ENCODE measurements around the gene KLHL40.

KLHL40 gene

DNA sequence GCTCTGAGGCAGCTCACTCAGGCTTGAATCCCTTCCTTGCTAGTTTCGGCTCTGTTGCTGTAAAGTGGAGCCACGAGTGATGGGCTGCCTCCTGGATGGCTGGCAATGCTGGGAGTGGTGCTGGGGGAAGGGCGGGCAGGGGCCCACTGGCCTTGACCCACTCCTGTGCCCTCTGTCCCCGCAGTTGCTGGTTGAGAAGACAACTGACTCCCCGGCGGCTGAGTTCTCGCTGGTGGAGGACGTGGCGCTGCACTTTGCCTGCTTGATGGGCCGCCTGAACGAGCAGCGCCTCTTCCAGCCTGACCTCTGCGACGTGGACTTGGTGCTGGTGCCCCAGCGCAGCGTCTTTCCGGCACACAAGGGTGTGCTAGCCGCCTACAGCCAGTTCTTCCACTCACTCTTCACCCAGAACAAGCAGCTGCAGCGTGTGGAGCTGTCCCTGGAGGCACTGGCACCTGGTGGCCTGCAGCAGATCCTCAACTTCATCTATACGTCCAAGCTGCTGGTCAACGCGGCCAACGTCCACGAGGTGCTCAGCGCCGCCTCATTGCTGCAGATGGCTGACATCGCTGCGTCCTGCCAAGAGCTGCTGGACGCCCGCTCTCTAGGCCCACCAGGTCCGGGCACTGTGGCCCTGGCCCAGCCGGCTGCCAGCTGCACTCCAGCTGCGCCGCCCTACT lies 27.1 kb upstream of the KLHL40 start:
- DNase-seq: peak; percentile 23

DNA sequence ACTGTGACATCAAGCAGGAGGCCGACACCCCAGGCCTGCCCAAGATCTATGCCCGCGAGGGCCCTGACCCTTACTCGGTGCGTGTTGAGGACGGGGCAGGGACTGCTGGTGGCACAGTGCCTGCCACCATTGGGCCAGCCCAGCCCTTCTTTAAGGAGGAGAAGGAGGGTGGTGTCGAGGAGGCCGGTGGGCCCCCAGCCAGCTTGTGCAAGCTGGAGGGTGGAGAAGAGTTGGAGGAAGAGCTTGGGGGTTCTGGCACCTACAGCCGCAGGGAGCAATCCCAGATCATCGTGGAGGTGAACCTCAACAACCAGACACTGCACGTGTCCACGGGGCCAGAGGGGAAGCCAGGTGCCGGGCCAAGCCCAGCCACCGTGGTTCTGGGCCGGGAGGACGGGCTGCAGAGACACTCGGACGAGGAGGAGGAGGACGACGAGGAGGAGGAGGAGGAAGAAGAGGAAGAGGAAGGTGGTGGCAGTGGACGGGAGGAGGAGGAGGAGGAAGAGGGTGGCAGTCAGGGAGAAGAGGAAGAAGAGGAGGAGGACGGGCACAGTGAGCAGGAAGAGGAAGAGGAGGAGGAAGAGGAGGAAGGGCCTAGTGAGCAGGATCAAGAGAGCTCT lies 26.5 kb upstream of the KLHL40 start:
- DNase-seq: no peak

DNA sequence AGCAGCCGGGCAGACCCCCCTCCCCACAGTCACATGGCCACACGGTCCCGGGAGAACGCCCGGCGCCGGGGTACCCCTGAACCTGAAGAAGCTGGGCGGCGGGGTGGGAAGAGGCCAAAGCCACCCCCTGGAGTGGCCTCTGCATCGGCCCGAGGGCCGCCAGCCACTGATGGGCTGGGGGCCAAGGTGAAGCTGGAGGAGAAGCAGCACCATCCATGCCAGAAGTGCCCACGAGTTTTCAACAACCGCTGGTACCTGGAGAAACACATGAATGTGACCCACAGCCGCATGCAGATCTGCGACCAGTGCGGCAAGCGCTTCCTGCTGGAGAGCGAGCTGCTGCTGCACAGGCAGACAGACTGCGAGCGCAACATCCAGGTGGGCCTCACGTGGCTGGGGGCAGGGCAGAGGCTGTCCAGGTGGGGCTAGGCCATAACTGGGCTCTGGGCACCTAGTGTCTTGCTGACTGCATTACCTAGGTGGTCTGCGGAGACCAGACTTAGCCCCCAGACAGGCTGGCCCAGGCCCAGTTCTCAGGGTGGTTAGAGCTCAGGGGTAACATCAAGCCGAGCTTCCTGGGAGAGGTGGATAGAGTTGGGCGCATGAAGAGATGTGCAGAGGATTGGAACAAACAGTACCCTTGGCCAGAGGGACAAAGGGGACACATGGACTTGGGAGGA lies 25.7 kb upstream of the KLHL40 start:
- DNase-seq: no peak

DNA sequence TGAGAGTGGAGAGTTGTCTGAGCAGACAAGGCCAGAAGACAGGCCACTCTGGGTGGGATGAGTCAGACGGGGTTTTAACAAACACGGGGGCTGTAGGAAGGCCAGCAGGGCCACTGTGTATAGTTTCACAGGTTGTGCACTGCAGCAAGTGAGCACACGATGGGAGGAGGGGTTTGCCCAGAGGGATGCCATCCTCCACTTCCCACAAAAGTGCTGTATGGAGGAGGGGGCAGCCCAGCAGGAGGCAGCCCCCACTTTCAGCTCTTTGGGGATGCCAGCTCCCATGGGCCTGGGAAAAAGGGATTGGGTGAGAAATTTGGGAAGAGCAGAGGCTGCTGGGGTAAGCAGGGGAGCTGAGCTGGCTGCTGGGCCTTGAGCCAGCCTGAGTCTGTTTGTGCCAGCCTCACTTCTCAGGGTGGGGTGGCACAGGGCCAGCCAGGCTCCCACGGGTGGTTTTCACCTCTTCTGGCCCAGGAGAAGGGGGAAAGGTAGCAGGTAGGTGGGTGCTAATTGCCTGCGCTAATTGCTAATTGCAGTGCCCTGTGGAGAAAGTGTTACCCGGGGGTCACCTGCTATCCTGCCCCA lies 25.1 kb upstream of the KLHL40 start:
- no peak for DNase-seq

DNA sequence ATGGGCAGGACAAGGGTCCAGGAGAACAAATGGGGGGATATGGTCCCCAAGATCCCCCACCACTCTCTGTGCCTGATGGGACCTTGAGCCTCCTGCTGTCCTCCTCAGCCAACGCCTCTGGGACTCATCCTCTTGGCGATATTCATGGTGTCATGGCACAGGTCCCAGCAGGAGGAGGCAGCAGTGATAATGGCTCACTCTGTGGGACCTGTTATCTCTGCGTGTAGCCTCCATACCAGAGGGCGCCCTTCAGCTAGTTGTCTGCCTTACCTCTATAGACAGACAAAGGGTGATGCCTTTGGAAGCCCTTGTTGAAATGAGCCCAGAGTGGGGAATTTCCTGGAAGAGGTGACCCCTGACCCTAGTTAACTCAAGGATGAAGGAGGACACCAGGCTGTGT lies 24.4 kb upstream of the KLHL40 start:
- peak; percentile 29 for DNase-seq

DNA sequence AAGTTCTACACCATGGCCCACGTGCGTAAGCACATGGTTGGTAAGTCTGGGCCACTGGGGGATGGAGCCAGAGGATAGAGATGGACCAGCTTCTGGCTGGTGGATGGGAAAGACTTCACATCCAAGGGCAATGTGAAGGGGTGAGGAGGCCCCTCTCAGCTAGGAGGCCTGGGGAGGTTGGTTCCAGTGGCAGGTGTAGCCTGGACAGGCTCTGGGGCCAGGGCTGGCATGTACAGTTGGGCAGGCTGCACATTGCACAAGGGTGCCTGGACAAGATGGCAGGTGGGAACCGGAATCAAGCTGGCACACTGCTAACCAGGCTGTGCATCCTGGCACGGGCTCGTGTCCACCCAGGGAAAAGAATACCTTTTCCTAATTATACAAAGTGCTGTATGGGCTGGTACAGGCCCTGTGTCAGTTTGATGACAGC lies 23.7 kb upstream of the KLHL40 start:
- DNase-seq: no peak

DNA sequence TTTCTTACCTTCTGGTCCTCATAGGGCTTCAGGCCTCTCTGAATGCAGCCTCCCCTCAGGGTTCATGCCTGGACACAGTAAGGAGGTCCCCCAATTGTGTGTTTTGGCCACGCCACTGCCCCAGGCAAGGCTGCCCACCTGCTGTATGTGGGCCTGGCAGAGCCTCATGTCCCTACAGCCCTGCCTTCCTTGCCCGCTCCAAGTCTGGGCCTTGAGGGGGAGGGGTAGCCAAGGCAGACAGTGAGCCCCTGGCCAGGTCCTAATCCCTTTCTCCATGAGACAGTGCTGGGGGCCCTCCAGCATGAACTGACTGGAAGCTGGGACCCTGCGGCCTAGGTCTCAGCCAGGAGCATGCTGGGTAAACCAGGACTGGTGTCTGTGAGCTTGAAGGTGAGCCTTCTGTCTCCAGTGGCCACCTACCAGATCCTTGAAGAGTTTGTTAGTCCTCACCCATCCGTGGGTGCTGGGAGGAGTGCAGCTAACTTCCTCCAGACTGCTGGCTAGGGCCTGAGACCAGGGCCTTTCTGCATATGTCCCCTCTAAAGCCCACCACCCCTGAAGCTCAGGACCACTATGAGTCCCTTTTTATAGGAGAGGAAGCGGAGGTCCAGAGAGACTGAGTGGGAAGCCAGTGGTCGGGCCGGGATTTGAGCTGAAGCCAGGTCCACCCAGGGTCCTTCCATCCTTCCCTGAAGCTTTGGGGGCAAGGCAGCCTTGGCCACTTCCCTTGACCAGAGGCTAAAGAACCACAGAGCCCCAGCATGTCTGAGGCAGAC lies 23.1 kb upstream of the KLHL40 start:
- no peak for DNase-seq

DNA sequence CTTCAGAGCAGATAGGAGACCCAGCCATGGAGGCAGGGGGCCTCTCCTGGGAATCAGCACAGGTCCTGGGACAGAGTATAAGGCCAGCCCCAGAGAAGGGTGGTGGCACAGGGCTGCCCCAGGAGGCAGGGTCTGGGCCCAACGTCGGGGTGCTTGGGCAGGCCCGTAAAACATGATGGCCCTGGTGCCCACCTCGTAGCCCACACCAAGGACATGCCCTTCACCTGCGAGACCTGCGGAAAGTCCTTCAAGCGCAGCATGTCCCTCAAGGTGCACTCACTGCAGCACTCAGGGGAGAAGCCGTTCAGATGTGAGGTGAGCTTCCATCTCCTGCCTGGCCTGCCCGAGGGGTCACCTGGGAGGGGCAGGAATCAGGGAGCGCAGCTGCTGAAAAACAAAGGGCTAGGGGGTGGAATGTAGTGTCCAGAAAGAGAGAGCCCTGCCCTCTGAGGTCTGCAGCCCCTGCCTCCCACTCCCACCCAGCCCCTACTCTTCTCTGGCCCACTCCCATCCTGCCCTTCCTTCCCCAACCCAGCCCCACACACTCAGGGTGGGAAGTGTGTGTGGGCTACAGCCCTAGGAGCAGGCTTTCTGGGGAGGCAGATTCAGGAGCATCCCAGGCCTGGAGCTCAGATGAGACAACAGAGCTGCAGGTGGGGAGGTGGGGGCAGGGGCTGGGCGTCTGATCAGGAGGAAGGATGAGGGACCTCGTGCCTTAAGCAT lies 22.4 kb upstream of the KLHL40 start:
- no peak for DNase-seq

DNA sequence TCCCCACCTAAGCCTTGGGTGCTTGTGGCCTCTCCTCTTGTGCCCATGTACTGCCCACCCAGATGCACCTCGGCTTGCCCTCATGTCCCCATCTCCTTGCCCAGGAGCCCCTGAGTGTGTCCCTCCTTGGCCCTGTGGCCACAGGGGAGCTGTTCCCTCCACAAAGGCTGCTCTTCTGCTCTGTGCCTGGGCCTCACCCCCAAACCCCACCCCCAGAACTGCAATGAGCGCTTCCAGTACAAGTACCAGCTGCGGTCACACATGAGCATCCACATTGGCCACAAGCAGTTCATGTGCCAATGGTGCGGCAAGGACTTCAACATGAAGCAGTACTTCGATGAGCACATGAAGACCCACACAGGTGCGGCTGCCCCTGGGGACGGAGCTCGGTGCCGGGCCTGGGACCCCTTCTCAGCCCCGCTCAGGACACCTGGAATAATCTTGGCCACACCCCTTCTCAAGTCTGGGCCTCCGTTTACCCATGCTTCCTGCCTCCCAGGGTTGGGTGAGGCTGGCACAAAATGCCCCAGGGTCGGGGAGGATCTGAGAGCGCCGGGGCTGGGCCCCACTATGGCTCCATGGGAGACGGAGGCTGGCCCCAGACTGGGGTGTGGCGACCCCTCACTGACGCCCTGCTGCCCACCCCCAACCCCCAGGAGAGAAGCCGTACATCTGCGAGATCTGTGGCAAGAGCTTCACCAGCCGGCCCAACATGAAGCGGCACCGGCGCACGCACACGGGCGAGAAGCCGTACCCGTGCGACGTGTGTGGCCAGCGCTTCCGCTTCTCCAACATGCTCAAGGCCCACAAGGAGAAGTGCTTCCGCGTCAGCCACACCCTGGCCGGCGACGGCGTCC lies 21.5 kb upstream of the KLHL40 start:
- no peak for DNase-seq

DNA sequence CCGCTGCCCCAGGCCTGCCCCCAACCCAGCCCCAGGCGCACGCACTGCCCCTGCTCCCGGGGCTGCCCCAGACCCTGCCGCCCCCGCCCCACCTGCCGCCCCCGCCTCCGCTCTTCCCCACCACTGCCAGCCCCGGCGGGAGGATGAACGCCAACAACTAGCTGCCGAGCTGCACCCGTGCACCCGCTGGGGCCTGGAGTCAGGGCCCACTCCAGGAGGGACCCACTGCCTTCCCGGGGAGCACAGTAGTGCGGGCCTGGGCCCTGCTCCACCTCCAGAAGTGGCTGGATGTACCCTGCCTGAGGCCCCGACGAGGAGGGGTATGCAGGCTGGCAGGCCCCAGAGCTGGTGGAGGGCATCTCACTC lies 20.9 kb upstream of the KLHL40 start:
- no peak for DNase-seq

DNA sequence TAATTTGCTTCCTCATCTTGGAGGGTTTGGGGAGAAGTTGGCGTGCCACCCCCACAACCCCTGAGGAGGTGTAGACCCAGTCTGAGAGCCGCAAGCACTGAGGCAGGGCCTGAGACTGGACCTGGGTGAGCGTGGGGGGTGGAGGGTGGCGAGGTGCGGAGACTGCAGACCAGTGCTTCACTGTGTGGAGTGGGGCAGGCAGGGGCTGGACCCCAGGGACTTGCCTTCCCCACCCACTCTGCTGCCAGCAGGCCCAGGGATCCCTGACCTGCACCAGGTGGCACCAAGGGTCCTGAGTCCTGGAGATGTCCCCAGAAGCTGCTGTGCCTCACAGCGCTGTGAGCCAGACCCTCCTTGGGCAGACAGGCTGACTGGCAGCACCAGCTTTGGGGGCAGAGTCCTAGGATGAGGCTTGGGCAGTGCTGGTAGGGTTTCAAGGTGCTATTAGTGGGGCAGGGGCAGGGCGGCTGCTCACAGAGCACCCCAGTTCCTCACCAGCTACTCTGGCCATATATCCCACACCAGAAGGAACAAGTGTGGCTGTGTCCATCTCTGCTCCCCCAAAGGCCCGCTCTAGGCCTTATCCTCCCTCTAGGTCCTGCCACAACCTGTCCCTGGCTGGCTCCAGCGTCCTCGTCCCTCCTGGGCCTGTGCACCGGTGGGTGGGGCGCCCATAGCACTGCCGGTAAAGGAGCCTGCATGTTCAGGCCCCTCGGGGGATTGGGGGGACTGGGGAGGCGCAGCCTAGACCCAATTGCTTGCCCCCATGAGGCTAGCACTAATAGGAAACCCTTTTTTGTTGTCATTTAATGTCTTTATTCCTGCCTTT lies 20.1 kb upstream of the KLHL40 start:
- DNase-seq: no peak

DNA sequence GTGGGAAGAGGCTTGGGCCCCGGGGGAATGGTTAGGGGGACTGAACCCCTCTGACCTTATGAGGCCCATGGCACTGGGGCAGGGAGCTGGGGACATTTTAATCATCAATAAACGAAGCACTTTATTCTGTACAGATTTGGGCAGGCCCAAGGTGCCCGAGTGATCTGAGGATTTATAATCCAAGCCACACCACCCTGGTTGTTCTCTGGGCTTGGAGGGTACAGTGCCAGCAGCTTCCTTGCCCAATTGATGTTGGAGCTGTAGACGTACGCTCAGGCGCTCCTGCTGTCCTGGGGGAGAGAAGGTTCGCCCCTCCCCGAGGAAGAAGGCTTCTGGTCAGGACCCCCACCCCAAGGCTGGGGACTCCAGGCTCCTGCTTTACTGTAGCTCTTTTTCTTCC lies 19.3 kb upstream of the KLHL40 start:
- no peak for DNase-seq

DNA sequence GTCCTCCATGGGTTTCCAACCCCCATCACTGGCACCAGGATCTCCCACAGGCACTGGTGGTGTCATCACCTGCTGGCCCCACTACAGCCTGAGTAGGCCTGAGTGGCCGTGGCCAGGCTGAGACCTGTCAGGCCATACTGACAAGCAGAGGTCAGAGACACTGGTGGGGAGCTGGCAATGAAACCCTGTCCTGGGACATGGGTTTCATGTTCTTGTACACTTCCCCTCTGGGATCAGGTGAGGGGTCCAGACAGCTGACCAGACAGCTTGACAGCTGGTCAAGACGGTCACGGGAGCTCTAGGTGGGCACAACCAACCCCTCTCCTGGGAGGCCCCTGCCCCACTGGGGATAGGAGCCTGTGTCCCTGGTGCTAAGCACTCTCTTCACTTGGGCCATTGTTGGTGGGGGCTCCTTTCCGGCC lies 18.7 kb upstream of the KLHL40 start:
- no peak for DNase-seq

DNA sequence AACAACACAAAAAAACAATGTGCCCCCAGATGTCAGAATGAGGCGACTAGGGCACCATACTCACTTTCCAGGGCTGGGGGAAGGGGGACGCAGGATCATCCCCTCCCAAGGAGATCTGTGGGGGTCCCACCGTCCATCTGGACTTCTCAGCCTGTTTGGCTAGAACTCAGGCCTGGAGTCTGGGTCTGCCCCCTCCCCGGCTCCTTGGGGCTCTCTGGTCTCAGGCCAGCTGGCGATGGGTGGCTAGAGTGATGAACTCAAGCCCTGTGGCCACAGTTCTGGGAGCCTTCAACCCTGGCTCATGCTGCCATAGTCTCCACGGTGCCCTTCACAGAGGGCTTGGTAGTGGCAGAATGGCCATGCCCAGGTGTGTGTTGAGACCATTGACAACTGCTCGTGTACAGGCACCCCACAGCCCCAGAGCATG lies 18.2 kb upstream of the KLHL40 start:
- no peak for DNase-seq

DNA sequence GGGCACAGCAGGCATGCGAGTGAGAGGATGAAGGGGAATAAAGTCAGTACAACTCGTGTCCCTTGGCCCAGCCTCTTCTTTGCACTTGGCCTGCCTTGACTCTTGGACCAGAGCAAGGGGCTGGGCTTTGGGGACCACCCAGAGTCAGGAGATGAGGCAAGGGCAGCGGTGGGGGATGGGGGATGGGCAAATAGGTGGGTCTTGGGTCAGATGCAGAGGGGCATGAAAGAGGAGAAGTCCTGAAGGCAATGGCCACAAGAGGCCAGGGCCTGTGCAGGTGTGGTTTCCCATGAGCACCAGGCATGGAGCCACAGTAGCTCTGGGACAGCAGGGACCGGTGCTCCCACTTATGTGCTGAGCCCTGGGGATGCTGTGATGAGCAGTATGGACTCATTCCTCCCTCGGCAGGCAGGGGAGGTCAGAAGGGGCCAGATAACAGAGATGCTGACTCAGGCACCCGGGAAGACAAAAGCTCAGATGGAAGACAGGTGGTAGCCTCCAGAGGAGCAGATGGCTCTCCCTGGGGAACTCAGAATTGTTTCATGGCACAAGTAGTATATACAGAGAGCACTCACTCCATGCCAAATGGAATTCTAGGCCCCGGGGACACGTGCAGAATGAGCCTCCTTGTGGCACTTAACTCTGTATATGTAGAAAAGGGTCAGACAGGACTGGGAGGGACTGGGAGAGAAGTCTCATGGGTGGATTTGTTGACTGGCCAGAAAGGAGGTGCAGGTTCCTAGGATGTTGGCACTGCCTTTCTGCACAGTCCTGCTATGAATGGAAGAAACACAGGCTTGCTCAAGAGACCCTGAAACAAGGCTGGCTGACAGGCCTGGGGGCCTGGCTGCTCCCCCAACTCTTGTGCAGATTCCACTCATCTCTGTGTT lies 17.6 kb upstream of the KLHL40 start:
- DNase-seq: peak; percentile 53

DNA sequence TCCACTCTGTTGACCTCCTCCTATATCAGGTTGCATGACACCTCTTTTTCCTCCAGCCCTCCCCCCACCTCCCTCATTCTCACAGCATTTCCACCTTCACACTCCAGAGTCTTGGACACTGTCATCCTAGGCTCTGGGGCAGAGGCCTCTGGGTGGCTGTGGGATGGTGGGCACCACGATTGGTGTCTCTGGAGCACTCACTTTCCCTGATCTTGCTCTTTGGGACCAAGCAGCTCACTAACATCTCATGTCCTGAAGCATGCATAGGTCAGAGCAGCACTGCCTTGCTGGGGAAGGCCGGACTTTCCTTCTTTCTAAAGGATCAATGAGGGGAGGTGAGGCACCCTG lies 16.9 kb upstream of the KLHL40 start:
- DNase-seq: no peak

DNA sequence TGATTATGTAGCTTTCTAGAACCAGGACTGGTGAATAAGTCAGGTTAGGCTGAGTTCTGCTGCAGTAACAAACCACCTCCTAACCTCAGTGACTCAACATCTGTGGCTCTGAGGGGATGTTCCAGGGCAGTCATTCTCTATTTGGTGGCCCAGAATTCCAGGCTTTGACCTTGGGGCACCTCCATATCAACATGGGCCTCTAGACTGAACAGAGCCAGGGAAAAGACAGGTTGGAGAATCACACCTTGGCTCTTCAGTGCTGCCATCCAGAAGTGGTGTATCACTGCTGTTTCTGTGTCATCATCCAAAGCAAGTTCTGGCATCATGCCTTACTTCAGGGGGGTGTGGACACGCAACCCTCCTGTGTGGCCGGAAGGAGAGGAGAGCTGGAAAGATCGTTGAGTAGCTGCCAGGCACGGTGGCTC lies 16.5 kb upstream of the KLHL40 start:
- no peak for DNase-seq

DNA sequence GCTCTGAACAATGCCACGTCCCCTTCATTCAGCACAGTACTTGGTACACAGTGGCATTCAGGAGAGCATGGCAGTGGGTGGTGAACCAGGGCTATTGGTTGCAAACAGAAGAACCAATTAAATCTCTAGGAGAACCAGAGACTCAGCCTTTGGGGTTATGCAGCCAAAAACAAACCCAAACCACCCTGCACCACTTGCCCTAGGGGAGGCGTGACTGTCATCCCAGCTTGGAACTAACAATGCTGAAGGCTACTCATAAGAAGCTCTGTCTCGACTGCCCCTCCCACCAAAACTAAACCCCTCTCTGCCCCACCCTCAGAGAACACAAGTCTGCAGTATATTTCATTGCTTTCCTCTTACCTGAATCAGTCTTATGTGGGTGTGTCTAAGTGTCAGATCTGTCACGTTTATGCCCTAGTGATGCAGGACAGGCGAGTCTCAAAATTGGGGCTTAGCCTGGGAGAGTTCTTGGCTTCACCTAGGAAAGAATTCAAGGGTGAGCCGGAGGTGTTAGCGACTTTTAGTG lies 15.2 kb upstream of the KLHL40 start:
- DNase-seq: no peak

DNA sequence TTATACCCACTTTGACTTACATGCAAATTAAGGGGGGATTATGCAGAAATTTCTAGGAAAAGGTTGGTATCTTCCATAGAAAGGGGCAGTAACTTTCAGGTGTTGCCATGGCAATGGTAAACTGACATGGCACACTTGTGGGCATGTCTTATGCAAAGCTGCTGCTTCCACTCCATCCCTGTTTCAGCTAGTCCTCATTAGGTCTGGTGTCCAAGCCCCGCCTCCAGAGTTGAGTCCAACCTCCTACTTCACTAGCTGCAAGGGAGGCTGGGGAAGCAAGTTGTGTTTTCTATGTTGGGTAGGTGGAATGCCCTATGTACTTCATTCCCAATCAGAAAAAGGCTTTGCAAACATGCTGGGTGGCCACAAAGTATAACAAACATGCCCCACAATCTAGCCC lies 14.7 kb upstream of the KLHL40 start:
- no peak for DNase-seq
